ENCODE measurements around the gene NAPSA.
"Not testable (repeated sequence)": the region's sequence is repeated elsewhere in the genome, so short reads cannot be mapped to it uniquely, and the experiment has no call there.

The NAPSA gene

GRCh38 chr19:50341091-50341564, 24.3 kb downstream of the NAPSA start:
- H4K20me1 ChIP-seq (ENCODE audit: insufficient read depth): no peaks in the 10 kb centered on the region
- H3K27ac ChIP-seq: no peak overlapping the region
- H3K4me3 ChIP-seq (IDR thresholded peaks at IDR 0.05; ENCODE audit: insufficient read depth, low read depth, low read length): no peak overlapping the region
- no peaks in the 10 kb centered on the region for H3K79me2 ChIP-seq (ENCODE audit: insufficient read depth, low read depth)
- no peak overlapping the region for H3K9ac ChIP-seq
- peaks cover 20% of the 10 kb centered on the region; the same call in 1 of the 2 replicates for H3K27me3 ChIP-seq (ENCODE audit: insufficient read depth, low read depth)
- TF ChIP-seq CTCF (conservative IDR thresholded peaks at IDR 0.05; ENCODE audit: low read depth, low read length): no peak
- H3K36me3 ChIP-seq (ENCODE audit: insufficient read depth): no peaks in the 10 kb centered on the region
- H3K4me2 ChIP-seq: no peak overlapping the region
- no peaks in the 10 kb centered on the region for H3K4me1 ChIP-seq (ENCODE audit: low read depth, poor library complexity, severe bottlenecking)
- no peak overlapping the region for H2AFZ ChIP-seq (ENCODE audit: low read depth)

- H3K36me3 ChIP-seq (ENCODE audit: insufficient read depth): no peaks in the 10 kb centered on the region
These were observed 25.1 kb downstream of the NAPSA start for GRCh38 chr19:50340331-50340730.

GRCh38 chr19:50337031-50337430, 28.4 kb downstream of the NAPSA start:
- H3K27me3 ChIP-seq (ENCODE audit: insufficient read depth, low read depth): peaks cover 12% of the 10 kb centered on the region; the same call in 1 of the 2 replicates
- H3K4me1 ChIP-seq (ENCODE audit: low read depth, poor library complexity, severe bottlenecking); H3K36me3 ChIP-seq (ENCODE audit: insufficient read depth); H3K9ac ChIP-seq; H3K4me3 ChIP-seq (IDR thresholded peaks at IDR 0.05; ENCODE audit: insufficient read depth, low read depth, low read length); H2AFZ ChIP-seq (ENCODE audit: low read depth); H3K79me2 ChIP-seq (ENCODE audit: insufficient read depth, low read depth); H4K20me1 ChIP-seq (ENCODE audit: insufficient read depth); H3K4me2 ChIP-seq; H3K27ac ChIP-seq: not testable (repeated sequence)

More at GRCh38 chr19:50340331-50340730, 25.1 kb downstream of the NAPSA start:
- no peaks in the 10 kb centered on the region for H4K20me1 ChIP-seq (ENCODE audit: insufficient read depth)
- no peak for TF ChIP-seq CTCF (conservative IDR thresholded peaks at IDR 0.05; ENCODE audit: low read depth, low read length)
- H3K4me2 ChIP-seq: no peak overlapping the region
- no peaks in the 10 kb centered on the region for H3K79me2 ChIP-seq (ENCODE audit: insufficient read depth, low read depth)
- no peak overlapping the region for H3K9ac ChIP-seq
- H3K27ac ChIP-seq: no peak overlapping the region
- H2AFZ ChIP-seq (ENCODE audit: low read depth): no peak overlapping the region
- H3K4me1 ChIP-seq (ENCODE audit: low read depth, poor library complexity, severe bottlenecking): no peaks in the 10 kb centered on the region
- peaks cover 16% of the 10 kb centered on the region; the same call in 1 of the 2 replicates for H3K27me3 ChIP-seq (ENCODE audit: insufficient read depth, low read depth)
- no peak overlapping the region for H3K4me3 ChIP-seq (IDR thresholded peaks at IDR 0.05; ENCODE audit: insufficient read depth, low read depth, low read length)

- Histone ChIP-seq H3K4me3 (IDR thresholded peaks at IDR 0.05; ENCODE audit: insufficient read depth, low read depth, low read length) (no peak overlapping the region), H3K4me1 (ENCODE audit: low read depth, poor library complexity, severe bottlenecking) (no peaks in the 10 kb centered on the region), H3K27me3 (ENCODE audit: insufficient read depth, low read depth) (peaks cover 24% of the 10 kb centered on the region), H3K9ac (no peak overlapping the region), H3K36me3 (ENCODE audit: insufficient read depth) (no peaks in the 10 kb centered on the region), H3K27ac (no peak overlapping the region), H3K79me2 (ENCODE audit: insufficient read depth, low read depth) (no peaks in the 10 kb centered on the region), H4K20me1 (ENCODE audit: insufficient read depth) (no peaks in the 10 kb centered on the region), H2AFZ (ENCODE audit: low read depth) (no peak overlapping the region), H3K4me2 (no peak overlapping the region)
- TF ChIP-seq CTCF (conservative IDR thresholded peaks at IDR 0.05; ENCODE audit: low read depth, low read length): no peak
These were observed 30.6 kb downstream of the NAPSA start for GRCh38 chr19:50334741-50335421.
